Liver (tissue), 3 donors: Measurements from ENCODE around the gene HDAC8.

Experiments
- EGR1 ChIP-seq, 2 donors: IDR thresholded peaks; 2 replicates each; pipeline ENCODE4 v1.6.1; 2016 to 2018; ENCODE audit warnings: antibody characterized with exemption in 2 of 2, low read depth in 2 of 2
- FOXA1 ChIP-seq: IDR thresholded peaks from 2 replicates; pipeline ENCODE4 v1.6.1; 2016; ENCODE audit warnings: antibody characterized with exemption
- YY1 ChIP-seq: IDR thresholded peaks from 2 replicates; pipeline ENCODE4 v1.6.1; 2016; ENCODE audit warnings: antibody characterized with exemption, mild to moderate bottlenecking
- TF ChIP-seq, protein P1 (sequence below): fragments of 150-350 bp; IDR thresholded peaks from 2 replicates; pipeline ENCODE4 v1.5.1; 2017; ENCODE audit warnings: improper control_type of control experiment, low read depth, low read length; ENCODE audit not compliant: missing input control
- TF ChIP-seq, protein P2 (sequence below): IDR thresholded peaks from 2 replicates; pipeline ENCODE4 v1.6.1; 2016; ENCODE audit warnings: antibody characterized with exemption
- donor health status: healthy.
- donor health status: healthy.

DNA sequence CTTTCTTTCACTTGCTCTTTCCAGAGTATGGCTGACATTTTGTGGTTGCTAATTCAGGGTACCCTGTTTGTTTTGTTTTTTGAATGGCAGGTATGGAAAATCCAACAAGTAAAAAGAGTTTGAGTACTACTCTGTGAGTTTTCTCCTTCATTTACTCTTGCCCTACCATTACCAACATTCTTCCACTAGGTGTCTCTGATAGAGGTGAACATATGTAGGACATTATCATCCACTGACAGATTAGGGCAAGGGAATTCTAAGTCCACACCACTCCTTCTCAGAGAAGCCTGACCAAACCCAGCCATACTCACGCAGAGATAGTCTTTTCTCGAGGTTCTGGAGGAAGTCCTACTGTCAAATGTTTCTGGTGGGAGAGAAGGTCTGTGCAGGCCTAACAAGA lies 36.7 kb upstream of the HDAC8 start:
- no peak for TF ChIP-seq EGR1 (IDR thresholded peaks at IDR 0.05; ENCODE audit: low read depth in 2 of 2)
- TF ChIP-seq, protein P1, sequence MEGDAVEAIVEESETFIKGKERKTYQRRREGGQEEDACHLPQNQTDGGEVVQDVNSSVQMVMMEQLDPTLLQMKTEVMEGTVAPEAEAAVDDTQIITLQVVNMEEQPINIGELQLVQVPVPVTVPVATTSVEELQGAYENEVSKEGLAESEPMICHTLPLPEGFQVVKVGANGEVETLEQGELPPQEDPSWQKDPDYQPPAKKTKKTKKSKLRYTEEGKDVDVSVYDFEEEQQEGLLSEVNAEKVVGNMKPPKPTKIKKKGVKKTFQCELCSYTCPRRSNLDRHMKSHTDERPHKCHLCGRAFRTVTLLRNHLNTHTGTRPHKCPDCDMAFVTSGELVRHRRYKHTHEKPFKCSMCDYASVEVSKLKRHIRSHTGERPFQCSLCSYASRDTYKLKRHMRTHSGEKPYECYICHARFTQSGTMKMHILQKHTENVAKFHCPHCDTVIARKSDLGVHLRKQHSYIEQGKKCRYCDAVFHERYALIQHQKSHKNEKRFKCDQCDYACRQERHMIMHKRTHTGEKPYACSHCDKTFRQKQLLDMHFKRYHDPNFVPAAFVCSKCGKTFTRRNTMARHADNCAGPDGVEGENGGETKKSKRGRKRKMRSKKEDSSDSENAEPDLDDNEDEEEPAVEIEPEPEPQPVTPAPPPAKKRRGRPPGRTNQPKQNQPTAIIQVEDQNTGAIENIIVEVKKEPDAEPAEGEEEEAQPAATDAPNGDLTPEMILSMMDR = peak; percentile 26
- TF ChIP-seq FOXA1 = no peak
- no peak for TF ChIP-seq YY1
- TF ChIP-seq, protein P2, sequence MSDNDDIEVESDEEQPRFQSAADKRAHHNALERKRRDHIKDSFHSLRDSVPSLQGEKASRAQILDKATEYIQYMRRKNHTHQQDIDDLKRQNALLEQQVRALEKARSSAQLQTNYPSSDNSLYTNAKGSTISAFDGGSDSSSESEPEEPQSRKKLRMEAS = no peak
